UCSD-AML1 (cell line): ENCODE data around the gene MICAL3.
A peak's percentile ranks its signal among the peaks of the same experiment; 100 is the strongest.

Experiments used
- DNase-seq: peaks from one replicate; lab custom pipeline; 2025; ENCODE audit not compliant: unreplicated experiment; lab: John Stamatoyannopoulos, UW

The MICAL3 gene

GRCh38 chr22:17956630-17957029 is 67.7 kb downstream of the MICAL3 start:
- no peak for DNase-seq

GRCh38 chr22:17955590-17956379 is 68.6 kb downstream of the MICAL3 start:
- DNase-seq, result no peak

DNA sequence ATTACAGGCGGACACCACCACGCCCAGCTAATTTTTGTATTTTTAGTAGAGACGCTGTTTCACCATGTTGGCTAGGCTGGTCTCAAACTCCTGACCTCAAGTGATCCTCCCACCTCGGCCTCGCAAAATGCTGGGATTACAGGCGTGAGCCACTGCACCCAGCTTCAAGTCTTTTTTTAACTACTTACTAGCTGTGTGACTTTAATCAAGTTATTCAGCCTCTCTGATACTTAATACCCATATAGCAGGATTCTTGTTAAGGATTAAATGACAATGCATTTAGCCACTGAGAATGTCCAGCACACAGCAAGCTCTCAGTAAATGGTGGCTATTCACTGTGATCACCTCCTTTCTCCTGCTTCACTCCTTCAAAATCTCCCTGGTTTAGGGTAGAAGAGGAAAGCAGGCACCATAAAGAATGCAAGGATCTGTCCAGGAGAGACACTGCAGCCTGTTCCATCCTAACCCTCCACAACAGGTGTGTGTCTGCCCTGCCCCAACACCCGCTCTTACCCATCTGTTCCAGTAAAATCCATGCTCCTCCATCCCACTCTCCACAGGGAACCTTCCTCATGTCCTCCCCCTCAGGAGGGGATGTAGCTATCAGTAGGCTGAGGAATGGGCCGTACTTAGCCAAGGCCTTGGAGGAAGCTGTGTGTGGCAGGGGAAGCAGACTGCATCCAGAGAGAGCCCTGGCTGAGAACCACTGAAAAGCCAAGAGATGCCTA is 69.3 kb downstream of the MICAL3 start:
- DNase-seq, result no peak

- DNase-seq, result no peak
Measured at GRCh38 chr22:17954200-17954859, 70.0 kb downstream of the MICAL3 start.

GRCh38 chr22:17953147-17953546 is 71.2 kb downstream of the MICAL3 start:
- DNase-seq, result no peak

- no peak for DNase-seq
Measured at GRCh38 chr22:17952273-17952801, 72.0 kb downstream of the MICAL3 start.

GRCh38 chr22:17951315-17951714 is 73.0 kb downstream of the MICAL3 start:
- no peak for DNase-seq

- no peak for DNase-seq
Measured at GRCh38 chr22:17950651-17951214, 73.6 kb downstream of the MICAL3 start.

DNA sequence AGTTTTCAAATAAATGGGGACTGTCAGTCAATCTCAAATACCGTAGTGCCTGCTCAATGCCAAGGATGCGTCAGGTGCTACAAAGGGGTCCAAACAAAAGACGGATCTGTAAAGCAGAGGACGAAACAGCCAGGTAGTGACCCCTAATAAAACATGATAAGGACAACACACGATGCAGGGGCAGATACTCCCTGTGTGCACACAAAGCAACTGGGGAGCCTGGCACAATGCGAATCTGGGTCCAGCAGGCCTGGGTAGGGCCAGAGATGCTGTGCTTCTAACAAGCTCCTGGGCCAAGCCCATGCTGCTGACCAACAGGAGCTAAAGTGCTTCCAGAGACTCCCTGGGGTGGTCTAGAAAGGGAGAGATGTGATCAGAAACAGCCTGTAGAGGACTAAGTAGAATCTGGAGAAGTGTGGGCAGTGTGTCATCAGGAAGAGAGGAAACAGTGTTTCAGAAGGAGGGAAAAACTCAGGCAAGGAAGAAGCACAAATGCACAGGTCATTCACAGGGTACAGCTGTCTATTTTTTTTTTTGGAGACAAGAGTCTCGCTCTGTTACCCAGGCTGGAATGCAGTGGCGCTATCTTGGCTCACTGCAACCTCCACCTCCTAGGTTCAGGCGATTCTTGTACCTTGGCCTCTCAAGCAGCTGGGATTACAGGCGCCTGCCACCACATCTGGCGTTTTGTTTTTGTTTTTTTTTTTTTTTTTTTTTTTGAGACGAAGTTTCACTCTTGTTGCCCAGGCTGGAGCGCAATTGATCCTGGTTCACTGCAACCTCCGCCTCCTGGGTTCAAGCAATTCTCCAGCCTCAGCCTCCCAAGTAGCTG is 74.5 kb downstream of the MICAL3 start:
- no peak for DNase-seq

GRCh38 chr22:17948101-17948500 is 76.3 kb downstream of the MICAL3 start:
- no peak for DNase-seq

GRCh38 chr22:17946662-17947367 is 77.5 kb downstream of the MICAL3 start:
- peak; percentile 33 for DNase-seq

DNA sequence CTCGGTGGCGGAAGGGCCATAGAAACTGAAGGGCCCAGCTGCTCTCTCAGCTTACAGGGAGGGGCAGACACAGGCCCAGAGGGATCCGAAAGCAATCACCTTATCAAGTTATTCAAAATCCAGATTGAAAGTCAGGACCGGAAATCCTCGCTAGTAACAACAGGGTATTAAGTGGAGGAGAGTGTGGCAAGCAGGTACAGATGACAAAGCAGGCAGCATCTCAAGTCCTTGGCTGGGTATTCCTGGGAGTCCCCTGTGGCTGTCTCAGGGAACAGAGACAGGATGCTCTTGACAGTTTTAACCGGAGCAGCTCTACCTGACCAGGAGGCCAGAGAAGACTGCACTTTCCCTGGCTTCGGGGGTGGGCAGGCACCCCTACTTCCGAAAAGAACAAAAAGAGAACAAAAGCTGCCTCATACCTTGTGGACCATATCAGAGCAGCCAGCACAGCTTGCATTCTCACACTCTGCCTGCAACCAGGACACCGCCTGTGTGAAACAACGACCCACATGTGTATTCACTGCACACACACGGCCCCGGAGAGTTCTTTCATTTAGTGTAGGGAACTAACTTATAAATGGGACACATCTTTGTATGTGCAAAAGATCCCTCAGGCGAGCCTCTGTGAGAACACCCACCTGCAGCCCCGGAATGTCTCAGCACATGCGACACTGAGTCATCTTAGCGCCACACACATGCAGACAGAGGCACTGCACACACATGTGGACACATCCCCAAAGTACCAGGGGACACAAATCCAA is 78.3 kb downstream of the MICAL3 start:
- no peak for DNase-seq

GRCh38 chr22:17945156-17945887 is 79.0 kb downstream of the MICAL3 start:
- DNase-seq, result no peak

DNA sequence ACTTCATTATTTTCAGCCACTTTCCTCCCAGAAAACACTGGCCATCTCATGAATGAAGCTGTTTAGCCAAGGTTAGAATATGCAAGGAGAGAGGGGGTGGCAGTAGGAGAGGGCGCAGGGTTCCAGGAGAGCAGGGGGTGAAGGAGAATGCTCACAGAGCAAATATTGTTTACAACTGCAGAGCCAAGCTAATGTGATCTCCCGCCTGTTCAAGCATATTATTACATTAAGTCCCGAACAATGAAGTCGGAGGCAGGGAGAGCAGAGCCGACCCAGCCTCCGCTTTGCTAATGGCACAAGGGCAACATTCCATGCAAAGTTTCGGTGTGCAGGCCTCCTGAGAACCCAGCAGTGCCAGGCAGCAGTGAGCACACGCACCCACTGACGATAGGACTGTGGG is 80.1 kb downstream of the MICAL3 start:
- DNase-seq, result no peak

GRCh38 chr22:17943533-17944249 is 80.7 kb downstream of the MICAL3 start:
- no peak for DNase-seq

GRCh38 chr22:17942721-17943120 is 81.6 kb downstream of the MICAL3 start:
- no peak for DNase-seq

GRCh38 chr22:17941471-17942406 is 82.6 kb downstream of the MICAL3 start:
- no peak for DNase-seq
